Right lobe of liver (tissue), 6 donors: ENCODE data around the gene DYNC2LI1. TPM values are rescaled to one million over a fixed set of nuclear protein-coding genes. Genes with fewer than 3 reads are reported as not detected.
A peak's percentile ranks its signal among the peaks of the same experiment; 100 is the strongest.

Experiments used
- ATAC-seq, 4 donors: fragments of 200-7000 bp; cut with Tn5 transposase; one replicate each; pipeline ENCODE4 v1.9.1; 2020; ENCODE audit warnings: mild to moderate bottlenecking in 4 of 4, moderate library complexity in 4 of 4
- DNase-seq, 3 donors: peaks; one replicate each; pipeline ENCODE4 v3.0.0-alpha.2; 2020
- H3K27ac ChIP-seq, 3 donors: fragments of 200-600 bp; one replicate each; pipeline ENCODE4 v1.8.0; 2022
- H3K27me3 ChIP-seq, 2 donors: fragments of 200-600 bp; one replicate each; pipeline ENCODE4 v1.8.0; 2022
- H3K36me3 ChIP-seq, 4 donors: fragments of 200-600 bp; sonication (generic) in 1 of 4; one replicate each; pipeline versions ENCODE4 v1.5.1 to v1.8.0; 2017 to 2022; ENCODE audit warnings: control low read depth in 1 of 4
- H3K4me1 ChIP-seq, 4 donors: fragments of 200-600 bp; sonication (generic) in 1 of 4; one replicate each; pipeline versions ENCODE4 v1.5.1 to v1.8.0; 2017 to 2022; ENCODE audit warnings: control low read depth in 1 of 4
- H3K4me3 ChIP-seq, 3 donors: fragments of 200-600 bp; one replicate each; pipeline ENCODE4 v1.8.0; 2022
- H3K9me3 ChIP-seq, 4 donors: fragments of 200-600 bp; sonication (generic) in 1 of 4; one replicate each; pipeline versions ENCODE4 v1.5.1 to v1.8.0; 2017 to 2022; ENCODE audit warnings: control low read depth in 1 of 4
- CTCF ChIP-seq, 4 donors: fragments of 200-600 bp in 3 of 4; fragments of 450-650 bp in 1 of 4; IDR thresholded peaks; one replicate each; pipeline versions ENCODE4 v1.5.1 to v1.8.0; 2016 to 2022; ENCODE audit warnings: antibody characterized with exemption in 4 of 4, mild to moderate bottlenecking in 2 of 4
- POLR2A ChIP-seq: fragments of 450-650 bp; IDR thresholded peaks from one replicate; pipeline ENCODE4 v1.6.1; 2017; ENCODE audit warnings: antibody characterized with exemption, mild to moderate bottlenecking
- WGBS: methylation state at CpG from one replicate; pipeline ENCODE4 v1.1.6; 2018; ENCODE audit warnings: low coverage, low lambda C conversion rate; ENCODE audit not compliant: insufficient coverage; ENCODE audit errors: missing lambda C conversion rate; 5-methylcytosine and 5-hydroxymethylcytosine counted together
- intact Hi-C, 2 donors: fragments of 100-400 bp; cut with DNase I; formaldehyde crosslinking; loops; one replicate each; pipeline versions ENCODE4 v1.11.2 to v1.14.1; 2022
- total RNA-seq, 6 experiments: library from RNA; depleted of rRNA in 2 of 6; stranded (reverse); fragments of >200 nt in 2 of 6; fragmentation: NEBNext Ultra II Directional in 3 of 6; extraction: Animal tissue kit (Norgen Biotek cat#: 25700) in 3 of 6; gene quantifications; one replicate each; pipeline versions ENCODE4 v1.1.0 to v1.2.4, GENCODE V29; 2016 to 2023
- donor health status: DM: no; HTN: yes; CAD: no.
- donor health status: DM: no; HTN: no; CAD: no.
- donor health status: DM: no; HTN: no; CAD: no.
- donor health status: DM: no; HTN: yes; CAD: no.
- donor health status: DM: no; HTN: yes; CAD: no.

Gene DYNC2LI1
- total RNA-seq, 6 experiments from 2014 or later: 3.2 to 6.9 (median 6.2) TPM

- ATAC-seq: peak in 1 of 4 donors; percentile 4
- no peak for DNase-seq
- H3K4me3 ChIP-seq: peak overlapping the region in 2 of 3 donors; percentile 91 to 94
- no peak for TF ChIP-seq POLR2A
- WGBS: 41% methylated on average over 9 of the region's 9 CpGs
- H3K4me1 ChIP-seq: peaks cover 0 to 48% (median 15%) of the 10 kb centered on the region in 4 donors
- peak overlapping the region; percentile 82 to 95 (median 92) for H3K27ac ChIP-seq
- no peaks in the 10 kb centered on the region for H3K9me3 ChIP-seq
- intact Hi-C loops: no loop called here
- peaks cover 0 to 14% (median 0%) of the 10 kb centered on the region in 4 donors for H3K36me3 ChIP-seq
- H3K27me3 ChIP-seq: no peaks in the 10 kb centered on the region
Observed at GRCh38 chr2:43842866-43843226, 69.0 kb downstream of the DYNC2LI1 start.

GRCh38 chr2:43845181-43845580 lies 71.3 kb downstream of the DYNC2LI1 start:
- Histone ChIP-seq H3K9me3 (no peaks in the 10 kb centered on the region), H3K4me1 (peaks cover 0 to 59% (median 18%) of the 10 kb centered on the region in 4 donors), H3K27ac (peak overlapping the region in 2 of 3 donors; percentile 35 to 95), H3K36me3 (peaks cover 0 to 33% (median 6%) of the 10 kb centered on the region in 4 donors), H3K27me3 (no peaks in the 10 kb centered on the region), H3K4me3 (no peak overlapping the region)
- TF ChIP-seq CTCF (IDR thresholded peaks at IDR 0.05) (no peak), POLR2A (no peak)
- no peak for DNase-seq
- ATAC-seq: no peak
- intact Hi-C loops: no loop called here
- 75% methylated on average over 1 of the region's 1 CpG for WGBS

- H3K27me3 ChIP-seq: no peaks in the 10 kb centered on the region
- intact Hi-C loops: no loop called here
- no peaks in the 10 kb centered on the region for H3K9me3 ChIP-seq
- no peak overlapping the region for H3K4me3 ChIP-seq
- no peak for DNase-seq
- 46% methylated on average over 2 of the region's 5 CpGs for WGBS
- TF ChIP-seq POLR2A (no peak), CTCF (IDR thresholded peaks at IDR 0.05) (no peak)
- no peak for ATAC-seq
- peaks cover 0 to 40% (median 10%) of the 10 kb centered on the region in 4 donors for H3K36me3 ChIP-seq
- peaks cover 0 to 65% (median 18%) of the 10 kb centered on the region in 4 donors for H3K4me1 ChIP-seq
- peak overlapping the region in 2 of 3 donors; percentile 35 to 95 for H3K27ac ChIP-seq
Observed at GRCh38 chr2:43846140-43846793, 72.4 kb downstream of the DYNC2LI1 start.

GRCh38 chr2:43848214-43848613 lies 74.4 kb downstream of the DYNC2LI1 start:
- DNase-seq (no peak), ATAC-seq (peak in 1 of 4 donors; percentile 7)
- Histone ChIP-seq H3K9me3 (no peaks in the 10 kb centered on the region), H3K4me1 (peaks cover 0 to 65% (median 17%) of the 10 kb centered on the region in 4 donors), H3K36me3 (peaks cover 0 to 57% (median 11%) of the 10 kb centered on the region in 4 donors), H3K27me3 (no peaks in the 10 kb centered on the region), H3K27ac (peak overlapping the region in 1 of 3 donors; percentile 95), H3K4me3 (no peak overlapping the region)
- TF ChIP-seq CTCF (IDR thresholded peaks at IDR 0.05) (no peak), POLR2A (no peak)
- intact Hi-C loops: no loop called here
- 71% methylated on average over 1 of the region's 1 CpG for WGBS
